ENCODE data around the gene CHN1. TPM values are rescaled to one million over a fixed set of nuclear protein-coding genes. Genes with fewer than 3 reads are reported as not detected.

The CHN1 gene
- total and polyA plus RNA-seq, 3 donors from 2014 or later, result 30.1 to 47.7 (median 42.6) TPM

- TF ChIP-seq CTCF (IDR thresholded peaks at IDR 0.05) (no peak), POLR2A (IDR thresholded peaks at IDR 0.05) (no peak)
- DNase-seq, result no peak
- Histone ChIP-seq H3K9me3 (no peaks in the 10 kb centered on the region), H3K27me3 (no peaks in the 10 kb centered on the region), H3K4me3 (no peak overlapping the region), H3K36me3 (ENCODE audit: low read depth, missing control alignments) (no peaks in the 10 kb centered on the region), H3K27ac (no peak overlapping the region), H3K4me1 (no peaks in the 10 kb centered on the region)
- 91 to 94% methylated on average over 3 of the region's 3 CpGs for WGBS, 2 donors
- intact Hi-C loops (cut with DNase I; ENCODE audit: low total_unique reads), result no loop called here
These were observed 29.5 kb upstream of the CHN1 start for GRCh38 chr2:175034716-175035115.

- Histone ChIP-seq H3K9me3 (no peaks in the 10 kb centered on the region), H3K4me3 (no peak overlapping the region), H3K27me3 (no peaks in the 10 kb centered on the region), H3K36me3 (ENCODE audit: low read depth, missing control alignments) (no peaks in the 10 kb centered on the region), H3K4me1 (no peaks in the 10 kb centered on the region), H3K27ac (no peak overlapping the region)
- peak; percentile 60 for DNase-seq
- TF ChIP-seq POLR2A (IDR thresholded peaks at IDR 0.05) (no peak), CTCF (IDR thresholded peaks at IDR 0.05) (peak in 2 of 3 experiments; percentile 19 to 22)
- intact Hi-C loops (cut with DNase I; ENCODE audit: low total_unique reads), result no loop called here
- WGBS, 2 donors, result 76 to 83% methylated on average over 5 of the region's 5 CpGs
These were observed 25.4 kb upstream of the CHN1 start for GRCh38 chr2:175030380-175031271.

- 96 to 97% methylated on average over 3 of the region's 3 CpGs for WGBS, 2 donors
- H3K4me3 ChIP-seq, result no peak overlapping the region
These were observed 22.6 kb upstream of the CHN1 start for GRCh38 chr2:175027755-175028154.

DNA sequence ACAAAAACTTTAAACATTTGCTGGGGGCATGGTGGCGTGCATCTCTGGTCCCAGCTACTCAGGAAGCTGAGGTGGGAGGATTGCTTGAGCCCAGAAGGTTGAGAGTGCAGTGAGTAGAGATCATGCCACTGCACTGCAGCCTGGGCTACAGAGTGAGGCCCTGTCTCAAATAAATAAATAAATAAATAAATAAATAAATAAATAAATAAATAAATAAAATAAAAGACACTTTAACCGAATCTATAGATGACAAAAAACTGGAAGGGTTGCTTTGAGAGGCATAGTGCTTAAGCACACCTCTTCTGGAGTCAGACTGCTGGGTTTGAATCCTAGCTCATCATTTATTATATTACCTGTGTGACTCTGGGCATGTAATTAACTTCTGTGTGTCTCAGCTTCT lies 21.2 kb upstream of the CHN1 start:
- DNase-seq, result no peak
- Histone ChIP-seq H3K9me3 (no peaks in the 10 kb centered on the region), H3K4me3 (no peak overlapping the region), H3K36me3 (ENCODE audit: low read depth, missing control alignments) (no peaks in the 10 kb centered on the region), H3K4me1 (no peaks in the 10 kb centered on the region), H3K27me3 (no peaks in the 10 kb centered on the region), H3K27ac (no peak overlapping the region)
- 91 to 93% methylated on average over 2 of the region's 2 CpGs for WGBS, 2 donors
- no peak for TF ChIP-seq CTCF (IDR thresholded peaks at IDR 0.05)
- no peak for TF ChIP-seq POLR2A (IDR thresholded peaks at IDR 0.05)
- intact Hi-C loops (cut with DNase I; ENCODE audit: low total_unique reads), result no loop called here

More at GRCh38 chr2:175027755-175028154, 22.6 kb upstream of the CHN1 start:
- no peak for DNase-seq
- TF ChIP-seq POLR2A (IDR thresholded peaks at IDR 0.05) (no peak), CTCF (IDR thresholded peaks at IDR 0.05) (no peak)
- intact Hi-C loops (cut with DNase I; ENCODE audit: low total_unique reads), result no loop called here
- Histone ChIP-seq H3K27me3 (no peaks in the 10 kb centered on the region), H3K27ac (peak overlapping the region in 1 of 2 donors; percentile 57), H3K4me1 (no peaks in the 10 kb centered on the region), H3K36me3 (ENCODE audit: low read depth, missing control alignments) (no peaks in the 10 kb centered on the region), H3K9me3 (no peaks in the 10 kb centered on the region)

Data from testis (tissue), 3 donors.